Fibroblast of the aortic adventitia (primary cell): Measurements from ENCODE around the gene MEIS1. TPM values are rescaled to one million over a fixed set of nuclear protein-coding genes. Genes with fewer than 3 reads are reported as not detected.

ENCODE experiments used
- DNase-seq: peaks from one replicate; pipeline ENCODE4 v3.0.0-alpha.2; 2010; ENCODE audit warnings: low read depth
- H3K4me3 ChIP-seq: 2 replicates; pipeline ENCODE4 v1.5.1; 2011; ENCODE audit warnings: low read depth, mild to moderate bottlenecking, control low read depth, low read length, moderate library complexity
- total RNA-seq: library from RNA; depleted of rRNA; stranded (reverse); fragments of >200 nt; gene quantifications from 2 replicates; pipeline ENCODE4 v1.2.3, GENCODE V29; 2012; ENCODE audit warnings: low replicate concordance
- TF ChIP-seq, protein P1 (sequence below): IDR thresholded peaks from 2 replicates; pipeline ENCODE4 v1.5.1; 2011; ENCODE audit warnings: mild to moderate bottlenecking, low read length, control low read depth, inconsistent platforms; ENCODE audit not compliant: insufficient read depth

The MEIS1 gene
- total RNA-seq, 1 donor, result 78.2 TPM

DNA sequence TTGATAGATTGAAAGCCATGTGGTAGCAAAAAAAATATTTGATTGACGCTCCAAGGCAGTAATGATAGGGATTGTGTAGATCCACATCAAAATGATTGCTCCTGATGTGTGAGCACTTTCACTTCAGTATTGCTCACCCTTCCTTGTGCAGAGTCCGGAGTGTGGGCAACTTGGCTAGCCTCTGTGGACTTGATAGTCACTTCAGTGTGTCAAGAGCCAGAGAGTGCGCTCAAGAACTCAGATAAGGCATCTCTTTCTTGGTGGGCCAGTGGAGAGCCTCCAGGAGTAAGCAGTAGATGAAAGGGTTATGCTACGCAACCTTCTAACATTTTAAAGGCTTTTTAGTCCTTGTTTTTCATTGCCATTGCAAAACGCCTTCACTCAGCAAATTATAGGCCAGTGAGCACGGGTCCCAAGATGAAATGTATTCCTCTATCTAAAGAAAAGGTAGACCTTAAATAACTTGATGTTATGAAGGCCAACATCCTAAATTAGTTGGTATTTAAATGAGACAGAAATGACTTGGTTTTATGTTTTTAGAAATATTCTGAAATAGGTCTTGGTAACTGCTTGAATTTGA is 84.4 kb downstream of the MEIS1 start:
- no peak overlapping the region for H3K4me3 ChIP-seq
- TF ChIP-seq, protein P1, sequence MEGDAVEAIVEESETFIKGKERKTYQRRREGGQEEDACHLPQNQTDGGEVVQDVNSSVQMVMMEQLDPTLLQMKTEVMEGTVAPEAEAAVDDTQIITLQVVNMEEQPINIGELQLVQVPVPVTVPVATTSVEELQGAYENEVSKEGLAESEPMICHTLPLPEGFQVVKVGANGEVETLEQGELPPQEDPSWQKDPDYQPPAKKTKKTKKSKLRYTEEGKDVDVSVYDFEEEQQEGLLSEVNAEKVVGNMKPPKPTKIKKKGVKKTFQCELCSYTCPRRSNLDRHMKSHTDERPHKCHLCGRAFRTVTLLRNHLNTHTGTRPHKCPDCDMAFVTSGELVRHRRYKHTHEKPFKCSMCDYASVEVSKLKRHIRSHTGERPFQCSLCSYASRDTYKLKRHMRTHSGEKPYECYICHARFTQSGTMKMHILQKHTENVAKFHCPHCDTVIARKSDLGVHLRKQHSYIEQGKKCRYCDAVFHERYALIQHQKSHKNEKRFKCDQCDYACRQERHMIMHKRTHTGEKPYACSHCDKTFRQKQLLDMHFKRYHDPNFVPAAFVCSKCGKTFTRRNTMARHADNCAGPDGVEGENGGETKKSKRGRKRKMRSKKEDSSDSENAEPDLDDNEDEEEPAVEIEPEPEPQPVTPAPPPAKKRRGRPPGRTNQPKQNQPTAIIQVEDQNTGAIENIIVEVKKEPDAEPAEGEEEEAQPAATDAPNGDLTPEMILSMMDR, result no peak
- DNase-seq, result no peak

DNA sequence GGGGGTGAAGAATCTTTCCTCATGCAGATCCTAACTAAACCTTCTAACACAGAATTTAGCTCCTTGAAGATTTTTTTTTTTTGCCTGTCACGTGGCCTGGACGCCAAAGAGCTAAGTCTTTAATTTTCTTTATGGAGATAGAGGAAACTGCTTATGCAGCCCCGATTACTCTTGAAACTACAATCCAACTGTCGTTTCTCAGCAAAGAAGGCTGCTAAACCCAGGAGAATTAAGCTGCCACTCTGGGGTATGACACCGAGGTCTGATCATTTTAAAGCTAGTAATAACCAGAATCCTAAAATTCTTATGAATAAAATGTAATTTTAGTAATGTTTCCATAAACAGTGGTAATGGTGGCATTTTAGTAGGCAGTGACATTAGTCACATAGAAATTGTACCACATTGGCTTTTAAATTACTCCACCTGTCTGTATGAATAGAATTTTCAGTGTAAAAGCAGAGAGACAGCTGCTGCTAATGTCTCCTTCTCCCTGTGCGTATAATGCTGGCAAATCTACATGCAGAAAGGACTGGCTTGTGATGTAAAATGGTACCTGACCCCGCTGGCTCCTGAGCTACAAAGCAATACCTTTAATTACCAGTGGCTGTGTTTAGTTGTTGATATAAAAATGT is 86.5 kb downstream of the MEIS1 start:
- no peak for DNase-seq
- TF ChIP-seq, protein P1, result no peak
- no peak overlapping the region for H3K4me3 ChIP-seq

DNA sequence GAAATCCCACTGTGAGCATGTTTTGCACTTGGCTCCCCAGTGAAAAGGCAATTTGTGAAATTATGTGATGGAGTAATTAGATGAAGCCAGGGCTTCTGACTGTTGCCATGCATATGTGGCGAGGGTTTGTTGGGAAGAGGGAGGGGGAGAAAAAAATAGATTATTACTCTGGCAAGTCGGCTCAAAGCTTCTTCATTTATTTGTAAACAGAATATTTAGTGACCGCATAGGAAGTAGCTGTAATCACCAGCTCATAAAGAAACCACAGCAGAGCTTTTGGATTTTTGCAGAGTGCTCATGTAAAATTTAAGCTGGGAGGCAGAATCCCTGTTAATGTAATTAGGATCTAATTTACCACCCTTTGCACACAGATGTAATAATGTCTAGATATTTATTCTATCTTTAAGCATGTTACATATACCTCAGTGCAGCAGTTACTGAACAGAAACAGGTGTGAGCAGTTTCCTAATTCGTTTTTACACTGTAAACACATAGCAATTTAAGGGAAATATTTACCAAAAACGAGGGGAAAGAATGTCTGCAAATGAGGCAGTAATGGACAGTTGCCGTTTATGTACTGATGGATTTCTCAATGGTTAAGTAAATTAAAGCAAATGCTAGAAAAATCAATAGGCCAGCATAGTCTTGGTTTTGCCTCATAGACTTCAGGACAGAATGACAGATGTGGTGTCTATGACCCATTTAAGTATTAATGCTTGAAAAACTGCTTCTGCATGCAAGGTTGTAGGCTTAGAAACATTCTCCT is 87.9 kb downstream of the MEIS1 start:
- H3K4me3 ChIP-seq, result no peak overlapping the region
- TF ChIP-seq, protein P1, result no peak
- DNase-seq, result no peak

DNA sequence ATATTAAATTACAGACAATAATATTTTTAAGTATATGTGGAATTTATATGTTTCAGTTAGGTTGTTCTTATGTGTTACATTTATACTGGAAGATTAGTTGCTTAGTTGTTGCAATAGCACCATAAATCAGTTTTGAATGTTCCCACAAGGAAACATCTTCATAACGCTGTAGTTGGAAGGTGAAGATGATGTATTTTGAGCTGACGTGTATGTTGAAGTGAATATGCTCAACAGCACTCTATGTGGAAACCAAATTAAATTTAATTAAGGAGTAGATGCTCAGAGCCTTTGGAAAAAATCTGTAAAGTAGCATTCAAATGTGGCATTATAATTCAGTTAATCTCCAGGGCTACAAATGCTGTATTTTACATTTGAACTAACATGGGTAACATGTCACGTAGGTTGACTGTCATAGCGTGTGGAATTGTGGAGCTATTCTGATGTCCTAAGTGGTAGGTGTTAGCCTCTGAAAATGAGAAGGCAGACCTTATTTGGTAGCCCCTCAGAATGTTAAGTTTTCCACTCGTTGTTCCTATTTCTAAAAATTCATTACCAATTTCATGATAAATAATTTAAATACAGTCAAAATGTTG is 88.5 kb downstream of the MEIS1 start:
- H3K4me3 ChIP-seq, result no peak overlapping the region
- DNase-seq, result no peak
- TF ChIP-seq, protein P1, result no peak

DNA sequence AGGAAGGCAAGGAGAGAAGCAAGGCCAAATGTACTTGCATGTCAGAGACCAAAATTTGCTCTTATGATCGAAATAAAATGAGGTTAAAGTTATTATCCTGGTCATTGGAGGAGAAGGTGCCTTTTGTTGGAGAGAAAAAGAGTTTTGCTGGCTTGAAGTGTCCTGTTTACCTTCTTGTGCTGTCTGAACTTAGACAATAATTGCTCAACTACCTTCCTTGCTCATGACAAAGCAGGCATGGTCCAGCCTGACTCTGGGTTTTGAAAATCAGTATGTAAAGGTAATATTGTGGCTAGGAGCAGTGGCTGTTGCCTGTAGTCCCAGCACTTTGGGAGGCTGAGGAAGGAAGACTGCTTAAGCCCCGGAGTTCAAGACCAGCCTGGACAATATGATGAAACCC is 89.1 kb downstream of the MEIS1 start:
- DNase-seq, result no peak
- H3K4me3 ChIP-seq, result no peak overlapping the region
- TF ChIP-seq, protein P1, result no peak

DNA sequence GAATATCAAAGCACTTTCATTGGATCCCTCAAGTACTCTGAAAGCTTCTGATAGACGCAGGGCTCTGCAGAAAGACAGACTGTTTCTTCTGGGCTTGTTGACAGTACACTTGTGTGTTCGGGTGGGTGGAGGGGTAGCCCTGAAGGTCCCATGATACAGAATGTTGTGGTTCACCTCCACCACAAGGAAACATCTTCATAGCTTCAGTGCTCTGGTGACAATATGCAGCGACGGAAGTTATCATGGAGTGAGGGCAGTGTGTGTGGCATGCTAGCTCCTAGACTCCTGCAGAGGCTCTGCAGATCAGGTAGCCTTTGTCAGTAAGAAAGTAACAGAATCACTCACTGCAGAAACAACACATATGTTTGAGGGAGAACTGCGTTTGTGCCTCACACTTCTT is 90.7 kb downstream of the MEIS1 start:
- TF ChIP-seq, protein P1, result no peak
- DNase-seq, result no peak
- H3K4me3 ChIP-seq, result no peak overlapping the region
